ENCODE measurements around the gene GPR83. TPM values are rescaled to one million over a fixed set of nuclear protein-coding genes. Genes with fewer than 3 reads are reported as not detected.

GPR83 gene
- total RNA-seq, 6 donors from 2014 or later = under 0.01 to 0.78 (median 0.25) TPM; not detected in 2

GRCh38 chr11:94343495-94343894 is 57.7 kb downstream of the GPR83 start:
- DNase-seq = no peak
- ATAC-seq (ENCODE audit: low FRiP score in 2 of 2) = no peak
- Histone ChIP-seq H3K27ac (no peak overlapping the region), H3K4me3 (no peak overlapping the region), H3K36me3 (no peaks in the 10 kb centered on the region), H3K27me3 (no peaks in the 10 kb centered on the region), H3K4me1 (no peaks in the 10 kb centered on the region), H3K9me3 (no peaks in the 10 kb centered on the region)
- TF ChIP-seq CTCF (IDR thresholded peaks at IDR 0.05) = no peak
- 87 to 93% methylated on average over 1 of the region's 1 CpG for WGBS, 2 donors

- TF ChIP-seq EP300 (IDR thresholded peaks at IDR 0.05) = no peak
- no peak for TF ChIP-seq CTCF (IDR thresholded peaks at IDR 0.05)
- no peak for TF ChIP-seq POLR2A (IDR thresholded peaks at IDR 0.05)
- TF ChIP-seq POLR2AphosphoS5 (IDR thresholded peaks at IDR 0.05) = no peak
- Histone ChIP-seq H3K9me3 (no peaks in the 10 kb centered on the region), H3K4me1 (no peaks in the 10 kb centered on the region), H3K27ac (no peak overlapping the region), H3K27me3 (no peaks in the 10 kb centered on the region), H3K4me3 (no peak overlapping the region), H3K36me3 (no peaks in the 10 kb centered on the region)
- DNase-seq (no peak), ATAC-seq (ENCODE audit: low FRiP score in 2 of 2) (no peak)
- WGBS, 2 donors = 71 to 91% methylated on average over 3 of the region's 3 CpGs
These were observed 59.0 kb downstream of the GPR83 start for GRCh38 chr11:94342250-94342649.

GRCh38 chr11:94338651-94339050 is 62.6 kb downstream of the GPR83 start:
- H3K4me3 ChIP-seq = no peak overlapping the region
- no peaks in the 10 kb centered on the region for H3K36me3 ChIP-seq
- H3K4me1 ChIP-seq = no peaks in the 10 kb centered on the region
- no peak for TF ChIP-seq CTCF (IDR thresholded peaks at IDR 0.05)
- TF ChIP-seq POLR2A (IDR thresholded peaks at IDR 0.05) = no peak
- TF ChIP-seq POLR2AphosphoS5 (IDR thresholded peaks at IDR 0.05) = no peak
- no peak for TF ChIP-seq EP300 (IDR thresholded peaks at IDR 0.05)
- WGBS, 2 donors = 89% methylated on average over 3 of the region's 3 CpGs
- H3K9me3 ChIP-seq = no peaks in the 10 kb centered on the region
- ATAC-seq (ENCODE audit: low FRiP score in 2 of 2) (no peak), DNase-seq (no peak)
- H3K27ac ChIP-seq = no peak overlapping the region
- no peaks in the 10 kb centered on the region for H3K27me3 ChIP-seq

DNA sequence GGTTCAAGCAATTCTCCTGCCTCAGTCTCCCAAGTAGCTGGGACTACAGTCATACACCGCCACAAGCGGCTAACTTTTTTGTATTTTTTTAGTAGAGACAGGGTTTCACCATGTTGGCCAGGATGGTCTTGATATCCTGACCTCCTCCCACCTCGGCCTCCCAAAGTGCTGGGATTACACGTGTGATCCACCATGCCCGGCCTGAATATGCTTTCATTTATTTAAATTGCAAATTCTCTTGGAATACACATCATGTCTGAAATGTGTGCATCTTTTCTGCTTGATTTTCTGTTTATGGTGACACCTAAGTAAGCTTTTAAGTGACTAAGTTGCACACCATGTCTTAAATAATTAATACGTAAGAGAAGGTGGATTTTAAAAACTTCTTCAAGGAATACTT is 65.2 kb downstream of the GPR83 start:
- H3K27ac ChIP-seq = no peak overlapping the region
- H3K4me3 ChIP-seq = no peak overlapping the region
- ATAC-seq (ENCODE audit: low FRiP score in 2 of 2) = no peak
- WGBS, 2 donors = 89 to 93% methylated on average over 6 of the region's 6 CpGs
- H3K9me3 ChIP-seq = no peaks in the 10 kb centered on the region
- H3K27me3 ChIP-seq = no peaks in the 10 kb centered on the region
- DNase-seq = no peak
- no peak for TF ChIP-seq EP300 (IDR thresholded peaks at IDR 0.05)
- TF ChIP-seq POLR2A (IDR thresholded peaks at IDR 0.05) = no peak
- TF ChIP-seq CTCF (IDR thresholded peaks at IDR 0.05) = no peak
- TF ChIP-seq POLR2AphosphoS5 (IDR thresholded peaks at IDR 0.05) = no peak
- H3K36me3 ChIP-seq = no peaks in the 10 kb centered on the region
- no peaks in the 10 kb centered on the region for H3K4me1 ChIP-seq

- TF ChIP-seq POLR2A (IDR thresholded peaks at IDR 0.05) = no peak
- no peak for TF ChIP-seq CTCF (IDR thresholded peaks at IDR 0.05)
- Histone ChIP-seq H3K27me3 (no peaks in the 10 kb centered on the region), H3K4me1 (no peaks in the 10 kb centered on the region), H3K4me3 (no peak overlapping the region), H3K9me3 (no peaks in the 10 kb centered on the region), H3K27ac (no peak overlapping the region), H3K36me3 (no peaks in the 10 kb centered on the region)
- DNase-seq (no peak), ATAC-seq (ENCODE audit: low FRiP score in 2 of 2) (no peak)
These were observed 68.4 kb downstream of the GPR83 start for GRCh38 chr11:94332814-94333213.

Measured in upper lobe of left lung (tissue), 6 donors.